ENCODE results near the gene WSCD2.

Gene WSCD2

DNA sequence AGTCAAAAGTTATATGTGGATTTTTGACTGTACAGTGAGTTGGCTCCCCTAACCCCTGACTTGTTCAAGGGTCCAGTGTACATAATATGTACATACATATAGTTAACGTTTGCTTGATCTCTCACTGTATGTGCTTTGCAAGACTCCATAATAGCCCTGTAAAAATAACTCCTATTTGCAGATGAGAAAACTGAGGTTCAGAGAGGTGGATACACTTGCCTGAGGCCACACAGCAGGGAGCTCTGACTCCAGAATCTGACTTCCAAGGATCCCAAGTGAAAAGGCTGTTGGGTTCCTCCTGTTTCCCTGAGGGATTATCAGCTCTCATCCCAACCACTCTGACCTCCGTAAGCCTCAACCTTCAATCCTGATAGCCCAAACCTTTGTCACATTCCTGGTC lies 168.3 kb downstream of the WSCD2 start:
- ChIA-PET CTCF (interaction anchor here (0.8 to 2.9 kb wide), 7 partner anchors 10 to 160 kb away, joined by 3 to 16 read pairs (median 5); no protein-coding TSS in a partner anchor), POLR2A (no interaction called here)
- DNase-seq (ENCODE audit: extremely low spot score), result no peak
- TF ChIP-seq, protein P1, sequence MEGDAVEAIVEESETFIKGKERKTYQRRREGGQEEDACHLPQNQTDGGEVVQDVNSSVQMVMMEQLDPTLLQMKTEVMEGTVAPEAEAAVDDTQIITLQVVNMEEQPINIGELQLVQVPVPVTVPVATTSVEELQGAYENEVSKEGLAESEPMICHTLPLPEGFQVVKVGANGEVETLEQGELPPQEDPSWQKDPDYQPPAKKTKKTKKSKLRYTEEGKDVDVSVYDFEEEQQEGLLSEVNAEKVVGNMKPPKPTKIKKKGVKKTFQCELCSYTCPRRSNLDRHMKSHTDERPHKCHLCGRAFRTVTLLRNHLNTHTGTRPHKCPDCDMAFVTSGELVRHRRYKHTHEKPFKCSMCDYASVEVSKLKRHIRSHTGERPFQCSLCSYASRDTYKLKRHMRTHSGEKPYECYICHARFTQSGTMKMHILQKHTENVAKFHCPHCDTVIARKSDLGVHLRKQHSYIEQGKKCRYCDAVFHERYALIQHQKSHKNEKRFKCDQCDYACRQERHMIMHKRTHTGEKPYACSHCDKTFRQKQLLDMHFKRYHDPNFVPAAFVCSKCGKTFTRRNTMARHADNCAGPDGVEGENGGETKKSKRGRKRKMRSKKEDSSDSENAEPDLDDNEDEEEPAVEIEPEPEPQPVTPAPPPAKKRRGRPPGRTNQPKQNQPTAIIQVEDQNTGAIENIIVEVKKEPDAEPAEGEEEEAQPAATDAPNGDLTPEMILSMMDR (IDR thresholded peaks at IDR 0.05; ENCODE audit: control extremely low read depth, extremely low read depth, low read depth, missing control alignments), result no peak

GRCh38 chr12:108297895-108298760 lies 169.0 kb downstream of the WSCD2 start:
- ChIA-PET CTCF (interaction anchor here (0.8 to 2.9 kb wide), 7 partner anchors 10 to 159 kb away, joined by 3 to 16 read pairs (median 4); no protein-coding TSS in a partner anchor), POLR2A (interaction anchor here (0.7 kb wide), 1 partner anchor 9 kb away, joined by 3 read pairs; no protein-coding TSS in a partner anchor)
- TF ChIP-seq, protein P1 (IDR thresholded peaks at IDR 0.05; ENCODE audit: control extremely low read depth, extremely low read depth, low read depth, missing control alignments), result no peak
- DNase-seq (ENCODE audit: extremely low spot score), result peak; percentile 39

DNA sequence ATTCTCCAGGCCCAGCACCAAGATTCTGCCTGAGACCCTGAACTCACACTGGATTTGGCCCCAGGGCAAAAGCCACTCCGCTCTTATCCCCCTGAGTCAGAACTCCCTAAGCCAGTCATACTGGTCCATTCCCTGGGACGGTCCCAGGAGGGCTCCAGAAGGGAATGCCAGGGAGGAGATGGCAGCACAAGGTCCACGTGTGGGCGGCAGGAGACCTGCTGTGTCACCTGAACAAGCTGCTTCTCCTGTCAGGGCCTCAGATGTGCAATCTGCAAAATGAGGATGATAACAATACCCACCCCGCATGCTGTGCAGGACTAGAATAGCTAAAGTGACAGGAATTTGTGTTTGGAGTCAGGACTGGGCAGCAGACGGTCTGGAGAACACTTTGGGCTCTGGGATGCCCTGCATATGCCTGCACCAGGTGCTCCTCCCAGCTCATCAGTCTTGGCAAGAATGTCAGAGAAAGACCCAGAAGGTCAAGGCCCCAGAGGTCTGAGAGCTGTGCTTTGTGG lies 169.7 kb downstream of the WSCD2 start:
- CTCF ChIA-PET, result interaction anchor here (1.3 to 2.9 kb wide), 4 partner anchors 9 to 155 kb away, joined by 3 to 16 read pairs (median 6); no protein-coding TSS in a partner anchor
- POLR2A ChIA-PET, result no interaction called here
- no peak for DNase-seq (ENCODE audit: extremely low spot score)
- TF ChIP-seq, protein P1 (IDR thresholded peaks at IDR 0.05; ENCODE audit: control extremely low read depth, extremely low read depth, low read depth, missing control alignments), result no peak

- no peak for DNase-seq (ENCODE audit: extremely low spot score)
- CTCF ChIA-PET, result no interaction called here
- TF ChIP-seq, protein P1 (IDR thresholded peaks at IDR 0.05; ENCODE audit: control extremely low read depth, extremely low read depth, low read depth, missing control alignments), result no peak
- POLR2A ChIA-PET, result no interaction called here
Observed at GRCh38 chr12:108299516-108299915, 170.4 kb downstream of the WSCD2 start.
